Colonic mucosa (tissue), 4 donors: ENCODE results near the gene NME8. TPM values are rescaled to one million over a fixed set of nuclear protein-coding genes. Genes with fewer than 3 reads are reported as not detected.

Source experiments
- DNase-seq: peaks from one replicate; pipeline ENCODE4 v3.0.0-alpha.2; 2020
- H3K27ac ChIP-seq: fragments of 200-600 bp; one replicate; pipeline ENCODE4 v1.8.0; 2021
- H3K27me3 ChIP-seq: fragments of 200-600 bp; one replicate; pipeline ENCODE4 v1.8.0; 2021
- H3K36me3 ChIP-seq: fragments of 200-600 bp; one replicate; pipeline ENCODE4 v1.8.0; 2021
- H3K4me1 ChIP-seq: fragments of 200-600 bp; one replicate; pipeline ENCODE4 v1.8.0; 2021; ENCODE audit warnings: mild to moderate bottlenecking
- H3K4me3 ChIP-seq: fragments of 200-600 bp; one replicate; pipeline ENCODE4 v1.8.0; 2021
- H3K9ac ChIP-seq, 2 donors: one replicate each; pipeline ENCODE4 v1.7.0; 2013; ENCODE audit warnings: control low read depth in 2 of 2, low read depth in 2 of 2, low read length in 2 of 2
- H3K9me3 ChIP-seq: fragments of 200-600 bp; one replicate; pipeline ENCODE4 v1.8.0; 2021
- CTCF ChIP-seq: fragments of 200-600 bp; IDR thresholded peaks from one replicate; pipeline ENCODE4 v1.8.0; 2022; ENCODE audit warnings: antibody characterized with exemption, mild to moderate bottlenecking
- intact Hi-C: fragments of 100-400 bp; cut with DNase I; formaldehyde crosslinking; loops from one replicate; pipeline ENCODE4 v1.14.1; 2022
- total RNA-seq, 2 donors: library from RNA; stranded (reverse); fragmentation: NEBNext Ultra II Directional in 1 of 2; extraction: Animal tissue kit (Norgen Biotek cat#: 25700) in 1 of 2; gene quantifications; one replicate each; pipeline ENCODE4 v1.2.1, GENCODE V29; 2021
- donor health status: healthy.
- donor health status: DM: no; HTN: no; CAD: no.
- donor health status: DM: no; HTN: no; CAD: no.

Gene NME8
- total RNA-seq, 2 donors from 2014 or later, result not detected

- intact Hi-C loops, result no loop called here
- no peak for DNase-seq
Measured at GRCh38 chr7:37817591-37817960, 30.8 kb upstream of the NME8 start.

GRCh38 chr7:37817996-37818720, 30.2 kb upstream of the NME8 start:
- Histone ChIP-seq H3K27ac (no peak overlapping the region), H3K4me1 (no peaks in the 10 kb centered on the region), H3K27me3 (no peaks in the 10 kb centered on the region), H3K36me3 (no peaks in the 10 kb centered on the region), H3K9ac (no peak overlapping the region), H3K4me3 (no peak overlapping the region), H3K9me3 (no peaks in the 10 kb centered on the region)
- no peak for DNase-seq
- intact Hi-C loops, result no loop called here
- TF ChIP-seq CTCF, result no peak

More at GRCh38 chr7:37817591-37817960, 30.8 kb upstream of the NME8 start:
- no peak overlapping the region for H3K9ac ChIP-seq
- H3K27me3 ChIP-seq, result no peaks in the 10 kb centered on the region
- no peak overlapping the region for H3K27ac ChIP-seq
- H3K9me3 ChIP-seq, result no peaks in the 10 kb centered on the region
- H3K4me1 ChIP-seq, result no peaks in the 10 kb centered on the region
- H3K4me3 ChIP-seq, result no peak overlapping the region
- no peak for TF ChIP-seq CTCF
- H3K36me3 ChIP-seq, result no peaks in the 10 kb centered on the region

GRCh38 chr7:37820708-37821468, 27.5 kb upstream of the NME8 start:
- H3K4me1 ChIP-seq, result no peaks in the 10 kb centered on the region
- DNase-seq, result no peak
- intact Hi-C loops, result no loop called here
- H3K9ac ChIP-seq, result no peak overlapping the region
- no peak for TF ChIP-seq CTCF
- H3K36me3 ChIP-seq, result no peaks in the 10 kb centered on the region
- H3K27ac ChIP-seq, result no peak overlapping the region
- no peaks in the 10 kb centered on the region for H3K27me3 ChIP-seq
- H3K9me3 ChIP-seq, result no peaks in the 10 kb centered on the region
- H3K4me3 ChIP-seq, result no peak overlapping the region

- no peak for TF ChIP-seq CTCF
- no peaks in the 10 kb centered on the region for H3K9me3 ChIP-seq
- no peak overlapping the region for H3K4me3 ChIP-seq
- H3K27ac ChIP-seq, result no peak overlapping the region
- H3K9ac ChIP-seq, result no peak overlapping the region
- no peaks in the 10 kb centered on the region for H3K36me3 ChIP-seq
- intact Hi-C loops, result no loop called here
- H3K27me3 ChIP-seq, result no peaks in the 10 kb centered on the region
- H3K4me1 ChIP-seq, result no peaks in the 10 kb centered on the region
- no peak for DNase-seq
Measured at GRCh38 chr7:37822946-37823345, 25.5 kb upstream of the NME8 start.

GRCh38 chr7:37823557-37823956, 24.8 kb upstream of the NME8 start:
- Histone ChIP-seq H3K36me3 (no peaks in the 10 kb centered on the region), H3K4me1 (no peaks in the 10 kb centered on the region), H3K27me3 (no peaks in the 10 kb centered on the region), H3K4me3 (no peak overlapping the region), H3K9ac (no peak overlapping the region), H3K9me3 (no peaks in the 10 kb centered on the region), H3K27ac (no peak overlapping the region)
- DNase-seq, result no peak
- no peak for TF ChIP-seq CTCF
- intact Hi-C loops, result no loop called here
